ENCODE measurements around the gene TNFRSF19.

Gene TNFRSF19

GRCh38 chr13:23621316-23621645 is 51.1 kb downstream of the TNFRSF19 start:
- H3K27ac ChIP-seq: no peak overlapping the region
- no peak for TF ChIP-seq CTCF (conservative IDR thresholded peaks at IDR 0.05)

GRCh38 chr13:23622985-23623384 is 52.8 kb downstream of the TNFRSF19 start:
- no peak for TF ChIP-seq CTCF (conservative IDR thresholded peaks at IDR 0.05)
- H3K27ac ChIP-seq: no peak overlapping the region

GRCh38 chr13:23623394-23623793 is 53.2 kb downstream of the TNFRSF19 start:
- TF ChIP-seq CTCF (conservative IDR thresholded peaks at IDR 0.05): no peak
- H3K27ac ChIP-seq: no peak overlapping the region

GRCh38 chr13:23626700-23627099 is 56.5 kb downstream of the TNFRSF19 start:
- no peak for TF ChIP-seq CTCF (conservative IDR thresholded peaks at IDR 0.05)

GRCh38 chr13:23627410-23627809 is 57.2 kb downstream of the TNFRSF19 start:
- no peak for TF ChIP-seq CTCF (conservative IDR thresholded peaks at IDR 0.05)
- H3K27ac ChIP-seq: no peak overlapping the region

More at GRCh38 chr13:23626700-23627099, 56.5 kb downstream of the TNFRSF19 start:
- no peak overlapping the region for H3K27ac ChIP-seq

- no peak overlapping the region for H3K27ac ChIP-seq
- no peak for TF ChIP-seq CTCF (conservative IDR thresholded peaks at IDR 0.05)
Measured at GRCh38 chr13:23628250-23628649, 58.0 kb downstream of the TNFRSF19 start.

- no peak for TF ChIP-seq CTCF (conservative IDR thresholded peaks at IDR 0.05)
Measured at GRCh38 chr13:23628765-23629565, 58.8 kb downstream of the TNFRSF19 start.

More at GRCh38 chr13:23628765-23629565, 58.8 kb downstream of the TNFRSF19 start:
- peak overlapping the region; percentile 54 for H3K27ac ChIP-seq
